H1 (cell line): Measurements from ENCODE around the gene TLE2. TPM values are rescaled to one million over a fixed set of nuclear protein-coding genes. Genes with fewer than 3 reads are reported as not detected.

ENCODE experiments used
- BACH1 ChIP-seq: IDR thresholded peaks from 2 replicates; pipeline ENCODE4 v1.6.1; 2012; ENCODE audit warnings: low read length, improper control_type of control experiment
- CHD1 ChIP-seq: IDR thresholded peaks from 2 replicates; pipeline ENCODE4 v1.6.1; 2012; ENCODE audit warnings: low read depth, low read length, improper control_type of control experiment
- CHD2 ChIP-seq: IDR thresholded peaks from 2 replicates; pipeline ENCODE4 v1.6.1; 2012; ENCODE audit warnings: low read length, improper control_type of control experiment
- CTCF ChIP-seq, 3 experiments: IDR thresholded peaks; 1 replicate in 2 of 3; 2 replicates in 1 of 3; pipeline versions ENCODE4 v1.5.1 to v1.6.1; 2011; ENCODE audit warnings: low read length in 3 of 3, mild to moderate bottlenecking in 3 of 3, inconsistent platforms in 2 of 3, low read depth in 1 of 3, moderate library complexity in 1 of 3; ENCODE audit not compliant: insufficient read depth in 1 of 3; ENCODE audit errors: control extremely low read depth in 1 of 3
- FOSL1 ChIP-seq: IDR thresholded peaks from 2 replicates; pipeline ENCODE4 v1.6.1; 2011; ENCODE audit warnings: mild to moderate bottlenecking, low read depth, low read length, moderate library complexity; ENCODE audit not compliant: insufficient read depth
- GABPA ChIP-seq: IDR thresholded peaks from 2 replicates; pipeline ENCODE4 v1.6.1; 2011; ENCODE audit warnings: mild to moderate bottlenecking, low read length, moderate library complexity, borderline replicate concordance; ENCODE audit not compliant: insufficient read depth
- JUND ChIP-seq: IDR thresholded peaks from 2 replicates; pipeline ENCODE4 v1.6.1; 2011; ENCODE audit warnings: mild to moderate bottlenecking, improper control_type of control experiment, low read length
- KDM1A ChIP-seq: fragments of 200-600, 300-600 bp; sonication (generic); IDR thresholded peaks from 2 replicates; pipeline ENCODE4 v1.7.1; 2016; ENCODE audit warnings: mild to moderate bottlenecking, low read length, borderline replicate concordance
- KDM4A ChIP-seq: IDR thresholded peaks from one replicate; pipeline ENCODE4 v1.7.1; 2012; ENCODE audit warnings: low read depth, mild to moderate bottlenecking, moderate library complexity, low read length, inconsistent platforms; ENCODE audit not compliant: severe bottlenecking
- PHF8 ChIP-seq: fragments of 200-600 bp; sonication (generic); conservative IDR thresholded peaks from 2 replicates; pipeline ENCODE4 v1.7.1; 2012; ENCODE audit warnings: low read depth, mild to moderate bottlenecking, inconsistent platforms, low read length, moderate library complexity
- POLR2A ChIP-seq, 2 experiments: IDR thresholded peaks; 1 replicate in 1 of 2; 2 replicates in 1 of 2; pipeline ENCODE4 v1.6.1; 2011; ENCODE audit warnings: low read depth in 2 of 2, low read length in 2 of 2, mild to moderate bottlenecking in 2 of 2; ENCODE audit errors: control extremely low read depth in 1 of 2
- RAD21 ChIP-seq, 2 experiments: IDR thresholded peaks in 1 of 2; conservative IDR thresholded peaks in 1 of 2; 2 replicates each; pipeline ENCODE4 v1.6.1; 2011; ENCODE audit warnings: low read depth in 2 of 2, low read length in 2 of 2, improper control_type of control experiment in 1 of 2, inconsistent platforms in 1 of 2, mild to moderate bottlenecking in 1 of 2, moderate library complexity in 1 of 2
- RFX5 ChIP-seq: IDR thresholded peaks from 2 replicates; pipeline ENCODE4 v1.6.1; 2011; ENCODE audit warnings: low read depth, low read length, improper control_type of control experiment, borderline replicate concordance
- RXRA ChIP-seq: IDR thresholded peaks from 2 replicates; pipeline ENCODE4 v1.6.1; 2011; ENCODE audit warnings: low read depth, mild to moderate bottlenecking, low read length, moderate library complexity; ENCODE audit not compliant: insufficient read depth
- SAP30 ChIP-seq: fragments of 300-600 bp; sonication (generic); IDR thresholded peaks from 2 replicates; pipeline ENCODE4 v1.7.1; 2012; ENCODE audit warnings: low read length, moderate library complexity, mild to moderate bottlenecking, inconsistent platforms; ENCODE audit not compliant: insufficient read depth, insufficient replicate concordance
- SIN3A ChIP-seq, 2 experiments: IDR thresholded peaks in 1 of 2; conservative IDR thresholded peaks in 1 of 2; 2 replicates each; pipeline ENCODE4 v1.6.1; 2011 to 2012; ENCODE audit warnings: low read length in 2 of 2, improper control_type of control experiment in 1 of 2, low read depth in 1 of 2, mild to moderate bottlenecking in 1 of 2
- SP4 ChIP-seq: IDR thresholded peaks from 2 replicates; pipeline ENCODE4 v1.6.1; 2012; ENCODE audit warnings: low read length, inconsistent platforms
- TBP ChIP-seq: IDR thresholded peaks from 2 replicates; pipeline ENCODE4 v1.6.1; 2011; ENCODE audit warnings: low read depth, low read length, improper control_type of control experiment
- USF2 ChIP-seq: IDR thresholded peaks from 2 replicates; pipeline ENCODE4 v1.6.1; 2011; ENCODE audit warnings: low read length, improper control_type of control experiment
- polyA plus RNA-seq, 7 experiments: library from polyadenylated mRNA; depleted of rRNA in 3 of 7; stranded (reverse) in 5 of 7; unstranded in 2 of 7; fragments of >200 nt in 5 of 7; fragments of 200-250 nt in 2 of 7; gene quantifications; 1 replicate in 5 of 7; 2 replicates in 1 of 7; 4 replicates in 1 of 7; pipeline versions ENCODE4 v1.2.1 to v1.2.3, GENCODE V29; 2011 to 2013; ENCODE audit warnings: missing spikeins in 2 of 7, mixed read lengths in 2 of 7
- total RNA-seq: library from RNA; stranded (reverse); fragmentation: NEBNext Ultra II Directional; extraction: Animal tissue kit (Norgen Biotek cat#: 25700); gene quantifications from 2 replicates; pipeline ENCODE4 v1.2.1, GENCODE V29; 2021

The TLE2 gene
- total and polyA plus RNA-seq, 2 of the 8 experiments (the other 6 are each of a cell fraction or from before 2014, with no cell fraction given) = 8.0 to 11.5 TPM

DNA sequence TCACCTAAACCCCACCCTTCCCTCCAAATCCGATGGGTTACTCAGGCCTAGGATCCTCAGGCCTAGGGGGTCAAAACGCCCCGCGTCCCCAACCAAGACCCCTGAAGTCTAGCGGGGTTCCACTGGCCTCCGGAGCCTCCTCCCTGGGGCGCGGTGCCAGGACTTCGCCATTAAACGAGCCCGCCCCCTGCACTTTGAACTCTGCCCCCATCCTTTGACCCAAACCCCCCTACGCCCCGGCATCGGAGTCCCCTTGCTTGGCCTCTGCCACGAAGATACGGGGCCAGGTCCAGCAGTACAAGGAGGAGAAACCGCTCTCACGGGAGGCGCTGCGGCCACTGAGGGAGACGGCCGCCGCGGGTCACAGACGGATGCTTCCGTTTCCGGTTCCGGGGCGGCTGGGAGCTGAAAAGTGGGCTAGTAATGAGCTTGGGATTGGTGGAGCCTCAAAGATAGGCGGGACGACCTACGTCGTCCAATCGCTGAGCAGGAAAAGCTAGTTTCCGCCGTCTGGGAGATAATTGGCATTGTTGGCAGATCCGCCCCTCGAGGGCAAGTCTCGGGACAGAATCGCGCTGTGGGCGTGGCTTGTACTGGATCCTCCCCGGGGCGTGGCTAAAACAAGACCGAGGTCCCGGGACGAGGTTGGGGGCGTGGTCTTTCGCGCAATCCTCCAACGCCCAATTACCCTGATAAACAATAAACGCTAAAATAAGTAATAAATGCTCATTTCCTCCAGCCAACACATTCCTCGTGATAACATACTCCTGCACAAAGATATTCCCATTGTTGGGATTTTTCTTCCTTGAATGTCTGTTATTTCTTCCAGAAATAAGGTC lies 78.6 kb downstream of the TLE2 start (continued):
- 0 out of 2 replicates have a peak, but pooled peaks have one; percentile 39 for TF ChIP-seq SP4
- TF ChIP-seq KDM4A = peak; percentile 67
- TF ChIP-seq JUND = no peak
- no peak for TF ChIP-seq FOSL1
- TF ChIP-seq PHF8 = peak; percentile 99
- no peak for TF ChIP-seq CHD1
- TF ChIP-seq GABPA = peak; percentile 97
- no peak for TF ChIP-seq BACH1
- TF ChIP-seq RXRA = no peak
- TF ChIP-seq POLR2A (IDR thresholded peaks at IDR 0.05; ENCODE audit: control extremely low read depth in 1 of 2, low read depth in 2 of 2, low read length in 2 of 2) = peak; percentile 87 to 96
- peak; percentile 80 for TF ChIP-seq SAP30
- peak in 1 of 3 experiments; percentile 11; a peak in 1 of 4 replicates for TF ChIP-seq CTCF (IDR thresholded peaks at IDR 0.05; ENCODE audit: control extremely low read depth in 1 of 3, insufficient read depth in 1 of 3, low read depth in 1 of 3, low read length in 3 of 3)
- peak in 1 of 2 experiments; percentile 76; a peak in 1 of 4 replicates for TF ChIP-seq SIN3A (conservative IDR thresholded peaks at IDR 0.05 in 1 of 2, IDR thresholded peaks at IDR 0.05 in 1 of 2; ENCODE audit: low read depth in 1 of 2, low read length in 2 of 2)
- TF ChIP-seq KDM1A = no peak
- TF ChIP-seq TBP = peak; percentile 81
- no peak for TF ChIP-seq RFX5
- TF ChIP-seq CHD2 = peak; percentile 80
- TF ChIP-seq USF2 = no peak
- TF ChIP-seq RAD21 (IDR thresholded peaks at IDR 0.05 in 1 of 2, conservative IDR thresholded peaks at IDR 0.05 in 1 of 2; ENCODE audit: low read depth in 2 of 2, low read length in 2 of 2) = no peak
